ENCODE results near the gene ZNF697.
A peak's percentile ranks its signal among the peaks of the same experiment; 100 is the strongest.
"Not testable (repeated sequence)": the region's sequence is repeated elsewhere in the genome, so short reads cannot be mapped to it uniquely, and the experiment has no call there.

Gene ZNF697

DNA sequence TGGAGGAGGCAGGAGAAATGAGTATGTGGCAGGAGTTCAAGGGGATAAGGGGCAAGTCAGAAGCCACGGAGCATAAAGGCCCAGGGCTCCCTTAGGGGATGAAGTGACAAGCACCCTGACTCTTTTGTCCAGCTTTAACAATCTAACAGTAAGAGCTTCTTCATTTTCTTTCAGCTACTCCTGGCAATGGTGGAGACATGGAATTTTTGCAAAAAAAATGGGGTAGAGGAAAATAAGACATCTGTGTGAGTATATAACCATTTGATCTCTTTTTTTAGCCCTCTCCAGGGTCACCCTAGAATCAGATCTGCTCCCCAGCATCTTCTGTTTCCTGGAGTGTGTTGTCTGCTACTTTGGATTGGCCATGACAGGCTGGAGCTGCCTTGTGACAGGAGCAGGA is 47.1 kb downstream of the ZNF697 start:
- DNase-seq (ENCODE audit: low spot score), result no peak

DNA sequence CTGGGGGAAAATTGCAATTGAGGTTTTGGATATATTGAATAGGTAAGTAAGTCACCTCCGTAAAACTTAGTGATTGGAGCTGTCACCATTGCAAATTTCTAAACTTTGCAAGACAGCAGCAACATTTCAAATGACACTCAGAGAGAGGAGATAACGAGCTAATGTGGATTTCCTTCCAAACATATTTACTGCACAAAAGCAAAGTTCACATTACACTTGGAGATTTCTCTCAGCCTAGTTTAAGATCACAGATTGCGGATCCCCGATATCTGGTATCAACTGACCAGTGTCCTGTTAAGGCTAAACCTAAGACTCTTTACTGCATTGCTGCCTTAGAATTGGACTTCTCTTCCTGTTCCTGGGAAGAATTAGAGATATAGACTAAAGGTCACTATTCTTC is 47.5 kb downstream of the ZNF697 start:
- no peak for DNase-seq (ENCODE audit: low spot score)

DNA sequence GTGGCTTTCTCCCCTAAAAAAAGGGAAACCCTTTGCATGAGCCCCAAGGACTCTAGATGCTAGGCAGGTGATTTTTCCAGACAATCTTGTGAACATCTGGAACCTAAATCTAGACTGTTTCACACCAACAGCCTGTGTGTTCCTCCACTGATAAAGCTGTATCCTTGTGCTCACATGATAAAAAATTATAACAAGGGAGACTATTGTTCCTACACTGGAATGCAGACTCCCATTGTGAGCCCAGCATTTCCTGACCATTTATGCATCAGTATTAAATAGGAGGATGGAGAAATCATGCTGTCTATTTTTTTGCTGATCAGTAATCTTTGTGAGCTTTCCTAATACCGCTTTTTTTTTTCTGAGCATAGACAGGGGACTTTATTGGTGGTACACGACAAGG is 52.5 kb downstream of the ZNF697 start:
- no peak for DNase-seq (ENCODE audit: low spot score)

DNA sequence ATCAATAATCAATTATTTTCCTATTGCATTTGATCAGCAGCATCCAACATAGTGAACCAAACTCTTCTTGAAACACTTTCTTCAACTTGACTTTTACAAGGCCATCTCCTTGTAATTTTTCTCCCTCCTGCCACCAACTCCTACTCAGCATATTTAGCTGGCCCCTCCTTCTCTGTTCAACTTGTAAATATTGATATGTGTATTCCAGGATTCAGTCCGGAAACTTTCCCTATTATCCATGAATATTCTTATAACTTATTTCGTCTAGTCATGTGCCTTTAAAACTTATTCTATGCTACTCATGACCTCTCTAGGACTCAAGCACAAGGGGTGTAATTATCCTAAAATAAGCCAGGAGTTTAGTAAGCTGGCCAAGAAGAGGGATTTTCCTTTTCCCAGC is 52.9 kb downstream of the ZNF697 start:
- DNase-seq (ENCODE audit: low spot score), result no peak

DNA sequence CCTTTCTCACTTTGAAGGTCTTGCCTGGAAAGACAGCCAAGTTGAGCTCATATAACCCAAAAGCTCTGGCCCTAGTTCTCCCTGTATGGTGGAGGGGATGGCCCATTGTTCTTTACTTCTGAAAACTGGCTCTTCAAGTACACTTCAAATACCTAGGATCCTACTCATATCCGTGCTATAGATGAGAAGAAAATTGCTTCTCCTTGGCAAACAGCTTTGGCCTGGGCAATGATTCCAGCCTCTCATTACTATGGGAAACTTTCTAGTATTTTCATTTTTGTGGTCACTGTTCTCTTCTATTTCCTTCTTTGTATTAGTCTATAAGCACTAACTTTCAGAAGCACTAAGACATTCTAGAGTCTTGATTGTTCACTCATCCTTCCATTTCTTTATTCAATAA is 53.7 kb downstream of the ZNF697 start:
- DNase-seq (ENCODE audit: low spot score), result no peak

DNA sequence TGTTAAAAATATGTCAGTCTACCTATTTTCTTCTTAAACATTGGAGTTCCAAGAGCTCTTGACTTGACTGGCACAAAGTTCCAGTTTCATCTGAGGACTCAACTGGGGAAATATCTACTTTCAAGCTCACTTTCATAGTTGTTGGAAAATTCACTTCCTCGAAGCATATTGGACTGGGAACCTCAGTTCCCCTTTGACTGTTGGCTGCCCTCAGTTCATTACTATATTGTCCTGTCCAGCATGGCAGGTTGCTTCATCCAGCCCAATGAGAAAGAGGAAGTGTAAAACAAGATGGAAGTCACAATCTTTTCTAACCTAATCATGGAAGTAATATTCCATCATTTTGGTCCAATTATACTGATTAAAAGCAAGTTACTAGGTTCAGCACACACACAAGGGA is 54.3 kb downstream of the ZNF697 start:
- no peak for DNase-seq (ENCODE audit: low spot score)

DNA sequence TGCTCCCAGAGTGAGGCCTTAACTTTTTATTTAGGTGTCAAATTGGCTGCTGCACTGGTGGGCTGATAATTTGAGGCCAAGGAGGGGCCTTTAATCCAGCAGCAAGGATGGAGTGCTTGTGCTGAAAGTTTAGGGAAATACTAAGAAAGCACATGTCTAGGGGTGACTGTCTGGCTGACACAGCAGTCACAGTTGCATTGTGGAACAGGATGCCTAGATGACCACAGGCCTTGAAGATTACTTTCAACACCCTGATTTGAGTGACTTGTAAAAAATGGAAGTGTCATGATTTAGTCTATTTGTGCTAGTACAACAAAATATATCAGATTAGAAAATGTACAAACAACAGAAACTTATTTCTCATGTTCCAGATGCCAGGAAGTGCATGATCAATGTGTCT is 57.7 kb downstream of the ZNF697 start:
- no peak for DNase-seq (ENCODE audit: low spot score)

DNA sequence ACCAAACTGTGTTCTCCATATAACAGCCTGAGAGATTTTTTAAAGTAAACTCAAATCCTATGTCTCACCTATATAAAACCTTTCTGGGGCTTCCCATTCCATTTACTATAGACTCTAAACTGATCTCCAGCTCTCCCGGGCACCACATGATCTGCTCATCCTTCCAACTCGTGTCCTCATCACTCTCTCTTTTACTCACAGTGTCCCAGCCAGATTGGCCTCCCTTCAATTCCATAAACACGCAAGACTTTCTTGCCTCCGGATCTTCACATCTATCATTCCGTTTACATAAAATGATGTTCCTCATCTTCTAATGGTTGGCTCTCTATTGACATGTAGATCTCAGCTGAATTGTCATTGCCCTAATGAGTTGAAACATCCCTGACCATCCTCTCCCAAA is 59.4 kb downstream of the ZNF697 start:
- no peak for DNase-seq (ENCODE audit: low spot score)

DNA sequence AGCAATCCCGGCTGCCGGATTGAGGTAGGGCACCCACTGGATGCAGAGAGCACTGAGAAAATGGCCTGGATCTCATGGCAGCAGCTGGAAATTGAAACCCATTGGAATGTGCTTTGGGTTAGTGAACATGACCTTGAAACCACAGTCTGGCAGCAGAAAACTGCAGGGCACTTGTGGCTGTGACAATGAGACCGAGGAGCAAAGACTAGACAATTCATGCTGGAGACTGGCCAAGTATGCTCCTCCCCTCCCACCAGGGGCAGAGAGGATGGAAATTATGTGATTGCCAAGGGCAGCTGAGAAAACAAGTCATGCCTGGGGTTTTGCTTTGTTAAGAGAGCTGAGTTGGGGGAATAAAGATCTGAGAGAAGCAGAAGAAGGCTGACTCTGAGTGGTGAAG is 60.7 kb downstream of the ZNF697 start:
- no peak for DNase-seq (ENCODE audit: low spot score)

DNA sequence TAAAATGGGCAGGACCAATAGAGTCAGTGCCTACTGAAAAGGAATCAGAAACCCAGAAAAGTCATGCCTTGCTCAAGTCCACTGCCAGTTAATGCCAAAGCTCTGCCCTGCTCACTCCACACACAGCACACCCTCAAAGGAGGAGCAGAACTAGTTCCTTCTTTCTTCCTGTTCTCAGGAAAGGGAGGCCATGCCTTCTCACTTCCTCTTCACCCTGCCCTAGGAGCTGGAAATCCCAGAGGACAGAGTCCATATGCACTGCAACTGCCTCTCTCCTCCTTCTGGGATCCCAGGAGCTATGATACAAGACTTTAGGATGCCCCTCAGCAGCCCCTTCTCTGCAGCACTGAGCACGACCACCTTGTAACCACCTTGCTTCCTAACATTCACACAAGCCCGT is 62.3 kb downstream of the ZNF697 start:
- not testable (repeated sequence) for DNase-seq (ENCODE audit: low spot score)

DNA sequence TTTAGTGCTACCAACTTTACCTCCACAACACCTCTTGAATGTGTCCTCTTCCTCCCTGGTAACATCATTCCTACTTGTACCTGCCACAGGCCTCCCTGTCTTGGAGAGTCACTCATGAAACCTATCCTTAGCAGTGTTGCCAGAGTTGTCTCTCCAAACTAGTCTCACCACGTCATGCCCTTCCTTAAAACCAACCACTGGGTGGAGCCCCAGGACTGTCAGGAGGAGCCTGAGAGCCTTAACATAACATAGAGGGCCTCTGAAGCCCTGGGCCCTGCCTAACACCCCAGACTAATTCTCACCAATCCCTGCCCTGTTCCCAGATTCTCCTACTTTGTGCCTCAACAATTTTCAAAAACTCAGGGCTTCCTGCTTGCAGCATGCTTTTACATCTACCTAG is 65.3 kb downstream of the ZNF697 start:
- peak; percentile 36 for DNase-seq (ENCODE audit: low spot score)

DNA sequence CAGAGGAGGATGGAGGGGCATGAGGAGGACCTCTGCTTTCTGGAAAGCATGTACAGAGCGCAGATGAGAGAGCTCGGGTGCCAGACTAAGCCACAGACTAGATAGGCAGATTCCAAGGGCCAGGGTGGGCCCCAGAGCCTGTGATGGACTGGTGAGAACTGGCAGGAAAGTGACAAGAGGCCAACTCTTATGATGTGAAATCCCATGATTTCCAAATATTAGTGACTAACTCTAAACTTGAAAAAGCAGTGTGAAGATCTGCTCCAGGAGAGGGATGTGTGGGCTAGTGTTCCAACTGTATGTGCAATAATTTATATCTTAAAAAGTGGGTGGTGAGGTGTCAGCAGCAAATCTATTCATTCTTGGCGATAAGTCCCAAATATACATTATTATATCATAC is 67.0 kb downstream of the ZNF697 start:
- DNase-seq (ENCODE audit: low spot score), result not testable (repeated sequence)

DNA sequence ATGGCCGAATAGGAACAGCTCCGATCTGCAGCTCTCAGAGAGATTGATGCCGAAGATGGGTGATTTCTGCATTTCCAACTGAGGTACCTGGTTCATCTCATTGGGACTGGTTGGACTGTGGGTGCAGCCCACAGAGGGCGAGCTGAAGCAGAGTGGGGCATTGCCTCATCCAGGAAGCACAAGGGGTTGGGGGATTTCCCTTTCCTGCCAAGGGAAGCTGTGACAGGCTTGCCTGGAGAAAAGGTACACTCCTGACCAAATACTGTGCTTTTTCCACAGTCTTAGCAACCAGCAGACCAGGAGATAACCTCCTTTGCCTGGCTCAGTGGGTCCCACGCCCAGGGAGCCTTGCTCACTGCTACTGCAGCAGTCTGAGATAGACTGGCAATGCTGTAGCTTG is 74.2 kb downstream of the ZNF697 start:
- no peak for DNase-seq (ENCODE audit: low spot score)

DNA sequence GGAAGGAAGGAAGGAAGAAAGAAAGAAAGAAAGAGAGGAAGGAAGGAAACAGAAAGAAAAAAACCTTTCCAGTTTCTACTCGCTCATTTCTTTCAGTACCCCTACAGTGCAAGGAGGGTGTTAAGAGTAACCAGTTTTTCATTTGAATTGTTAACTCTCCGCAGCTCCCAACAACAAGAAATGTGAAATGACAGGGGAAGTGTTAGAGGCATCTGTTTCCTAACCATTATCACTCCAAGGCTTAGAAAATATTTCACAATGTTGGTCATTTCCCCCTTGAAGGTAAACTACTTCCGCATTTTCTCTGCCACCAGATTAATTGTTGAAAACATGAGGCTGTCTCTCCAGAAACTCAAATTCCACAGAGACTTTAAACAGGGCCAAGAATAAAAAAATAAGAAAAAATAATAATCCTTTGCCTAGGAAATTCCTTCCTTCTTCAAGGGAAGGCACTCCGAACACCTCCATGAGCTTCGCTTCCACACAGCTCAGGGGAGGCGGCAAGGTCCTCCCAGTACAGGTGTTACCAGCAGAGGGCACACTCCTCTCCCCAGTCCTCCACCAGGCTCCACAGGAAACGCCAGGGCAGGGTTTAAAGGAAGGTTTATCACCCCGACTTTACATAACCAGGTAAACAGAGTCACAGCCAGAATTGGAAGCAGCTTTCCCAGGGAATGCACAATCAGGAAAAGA is 78.0 kb downstream of the ZNF697 start:
- DNase-seq (ENCODE audit: low spot score), result not testable (repeated sequence)
